Ishikawa (cell line): ENCODE measurements around the gene GRIN1.
A peak's percentile ranks its signal among the peaks of the same experiment; 100 is the strongest.

Source experiments
- CEBPB ChIP-seq: IDR thresholded peaks from 2 replicates; pipeline ENCODE4 v1.6.1; 2012
- CREB1 ChIP-seq: IDR thresholded peaks from 2 replicates; pipeline ENCODE4 v1.6.1; 2012; ENCODE audit warnings: low read depth
- EGR1 ChIP-seq: IDR thresholded peaks from 2 replicates; pipeline ENCODE4 v1.6.1; 2012
- EP300 ChIP-seq: IDR thresholded peaks from 2 replicates; pipeline ENCODE4 v1.6.1; 2012; ENCODE audit warnings: borderline replicate concordance
- FOXM1 ChIP-seq: IDR thresholded peaks from 2 replicates; pipeline ENCODE4 v1.6.1; 2012; ENCODE audit warnings: low read depth, borderline replicate concordance
- NFIC ChIP-seq: IDR thresholded peaks from 2 replicates; pipeline ENCODE4 v1.6.1; 2012
- RAD21 ChIP-seq: IDR thresholded peaks from 2 replicates; pipeline ENCODE4 v1.6.1; 2012; ENCODE audit warnings: low read depth
- TAF1 ChIP-seq: IDR thresholded peaks from 2 replicates; pipeline ENCODE4 v1.6.1; 2012; ENCODE audit warnings: low read depth, mild to moderate bottlenecking
- TCF12 ChIP-seq: IDR thresholded peaks from 2 replicates; pipeline ENCODE4 v1.6.1; 2012; ENCODE audit warnings: low read depth
- TEAD4 ChIP-seq: IDR thresholded peaks from 2 replicates; pipeline ENCODE4 v1.6.1; 2012
- YY1 ChIP-seq: IDR thresholded peaks from 2 replicates; pipeline ENCODE4 v1.6.1; 2012; ENCODE audit warnings: low read depth
- ZBTB7A ChIP-seq: IDR thresholded peaks from 2 replicates; pipeline ENCODE4 v1.6.1; 2012; ENCODE audit warnings: low read depth
- TF ChIP-seq, protein P1 (sequence below): IDR thresholded peaks from 2 replicates; pipeline ENCODE4 v1.6.1; 2012
- TF ChIP-seq, protein P2 (sequence below): IDR thresholded peaks from 2 replicates; pipeline ENCODE4 v1.6.1; 2012
- TF ChIP-seq, protein P3 (sequence below): IDR thresholded peaks from 2 replicates; pipeline ENCODE4 v1.6.1; 2012; ENCODE audit warnings: low read depth, mild to moderate bottlenecking

Gene GRIN1

DNA sequence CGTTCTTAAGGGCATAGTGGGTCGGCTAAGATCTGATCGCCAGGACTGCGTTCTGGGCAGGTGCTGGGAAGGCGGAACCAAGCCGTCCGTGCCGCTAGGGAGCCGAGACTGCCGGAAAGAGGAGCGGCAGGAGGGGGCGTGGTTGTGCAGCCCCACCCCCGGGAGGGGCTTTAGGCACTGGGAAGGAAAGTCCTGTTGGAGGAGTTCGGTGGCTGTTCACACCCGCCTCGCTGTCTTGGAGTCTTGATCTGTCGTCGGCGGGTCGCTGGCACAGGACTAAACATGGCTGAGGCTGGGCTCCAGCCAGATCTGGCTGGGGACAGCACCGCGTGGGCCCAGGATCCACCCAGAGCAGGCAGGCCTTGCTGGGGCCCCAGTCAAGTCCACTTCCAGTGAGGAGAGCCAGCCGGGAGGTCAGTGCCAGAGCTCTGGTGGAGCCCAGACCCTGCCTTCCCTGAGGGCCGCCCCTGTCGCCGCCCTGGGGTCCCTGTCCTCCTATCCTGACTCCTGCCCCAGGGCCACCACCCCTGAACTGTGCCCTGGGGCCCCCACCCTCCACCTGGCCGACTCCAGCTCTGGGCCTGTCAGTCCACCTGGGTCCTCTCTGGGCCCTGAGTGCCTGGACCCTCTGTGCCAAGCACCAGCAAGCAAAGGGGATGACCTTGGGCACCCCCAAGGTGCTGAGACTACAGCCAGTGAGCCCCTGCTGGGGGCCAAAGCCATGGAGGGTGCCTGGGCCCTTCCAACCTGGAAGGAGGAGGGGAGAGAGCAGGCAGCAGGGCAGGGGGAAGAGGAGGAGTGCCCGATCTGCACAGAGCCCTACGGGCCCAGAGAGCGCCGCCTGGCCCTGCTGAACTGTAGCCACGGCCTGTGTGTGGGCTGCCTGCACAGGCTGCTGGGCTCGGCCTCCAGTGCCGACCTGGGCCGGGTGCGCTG is 78.6 kb downstream of the GRIN1 start:
- TF ChIP-seq, protein P1, sequence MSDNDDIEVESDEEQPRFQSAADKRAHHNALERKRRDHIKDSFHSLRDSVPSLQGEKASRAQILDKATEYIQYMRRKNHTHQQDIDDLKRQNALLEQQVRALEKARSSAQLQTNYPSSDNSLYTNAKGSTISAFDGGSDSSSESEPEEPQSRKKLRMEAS, result peak; percentile 66
- TF ChIP-seq ZBTB7A, result 0 out of 2 replicates have a peak, but pooled peaks have one; percentile 44
- TF ChIP-seq RAD21, result peak; percentile 9; the same call in 1 of the 2 replicates
- TF ChIP-seq EGR1, result no peak
- TF ChIP-seq TCF12, result no peak

DNA sequence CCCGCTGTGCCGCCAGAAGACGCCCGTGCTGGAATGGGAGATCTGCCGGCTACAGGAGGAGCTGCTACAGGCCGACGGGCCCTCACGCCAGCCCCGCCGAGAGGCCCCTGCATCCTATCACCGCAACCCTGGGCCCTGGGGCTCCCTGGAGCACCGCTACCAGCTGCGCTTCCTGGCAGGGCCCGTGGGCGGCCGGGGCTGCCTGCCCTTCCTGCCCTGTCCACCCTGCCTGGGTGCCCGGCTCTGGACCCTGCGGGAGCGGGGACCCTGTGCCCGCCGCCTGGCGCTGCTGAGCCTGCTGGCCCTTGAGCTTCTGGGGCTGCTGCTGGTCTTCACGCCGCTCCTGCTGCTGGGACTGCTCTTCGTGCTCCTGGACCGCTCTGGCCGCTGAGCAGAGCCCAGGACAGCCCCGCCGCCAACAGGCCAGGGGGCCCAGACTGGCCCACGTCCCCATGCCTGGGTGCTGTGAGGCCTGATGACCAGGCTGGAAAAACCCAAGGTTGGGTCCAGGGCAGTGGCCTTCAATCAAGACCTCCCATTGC is 79.3 kb downstream of the GRIN1 start:
- no peak for TF ChIP-seq CEBPB
- no peak for TF ChIP-seq ZBTB7A
- no peak for TF ChIP-seq EGR1
- TF ChIP-seq TCF12, result no peak
- TF ChIP-seq, protein P2, sequence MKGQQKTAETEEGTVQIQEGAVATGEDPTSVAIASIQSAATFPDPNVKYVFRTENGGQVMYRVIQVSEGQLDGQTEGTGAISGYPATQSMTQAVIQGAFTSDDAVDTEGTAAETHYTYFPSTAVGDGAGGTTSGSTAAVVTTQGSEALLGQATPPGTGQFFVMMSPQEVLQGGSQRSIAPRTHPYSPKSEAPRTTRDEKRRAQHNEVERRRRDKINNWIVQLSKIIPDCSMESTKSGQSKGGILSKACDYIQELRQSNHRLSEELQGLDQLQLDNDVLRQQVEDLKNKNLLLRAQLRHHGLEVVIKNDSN, result no peak
- TF ChIP-seq, protein P1, result no peak
- TF ChIP-seq TAF1, result no peak
- TF ChIP-seq YY1, result no peak
- TF ChIP-seq TEAD4, result no peak
- TF ChIP-seq NFIC, result no peak
- no peak for TF ChIP-seq EP300
- TF ChIP-seq CREB1, result no peak
- TF ChIP-seq RAD21, result no peak
- no peak for TF ChIP-seq FOXM1
- TF ChIP-seq, protein P3, sequence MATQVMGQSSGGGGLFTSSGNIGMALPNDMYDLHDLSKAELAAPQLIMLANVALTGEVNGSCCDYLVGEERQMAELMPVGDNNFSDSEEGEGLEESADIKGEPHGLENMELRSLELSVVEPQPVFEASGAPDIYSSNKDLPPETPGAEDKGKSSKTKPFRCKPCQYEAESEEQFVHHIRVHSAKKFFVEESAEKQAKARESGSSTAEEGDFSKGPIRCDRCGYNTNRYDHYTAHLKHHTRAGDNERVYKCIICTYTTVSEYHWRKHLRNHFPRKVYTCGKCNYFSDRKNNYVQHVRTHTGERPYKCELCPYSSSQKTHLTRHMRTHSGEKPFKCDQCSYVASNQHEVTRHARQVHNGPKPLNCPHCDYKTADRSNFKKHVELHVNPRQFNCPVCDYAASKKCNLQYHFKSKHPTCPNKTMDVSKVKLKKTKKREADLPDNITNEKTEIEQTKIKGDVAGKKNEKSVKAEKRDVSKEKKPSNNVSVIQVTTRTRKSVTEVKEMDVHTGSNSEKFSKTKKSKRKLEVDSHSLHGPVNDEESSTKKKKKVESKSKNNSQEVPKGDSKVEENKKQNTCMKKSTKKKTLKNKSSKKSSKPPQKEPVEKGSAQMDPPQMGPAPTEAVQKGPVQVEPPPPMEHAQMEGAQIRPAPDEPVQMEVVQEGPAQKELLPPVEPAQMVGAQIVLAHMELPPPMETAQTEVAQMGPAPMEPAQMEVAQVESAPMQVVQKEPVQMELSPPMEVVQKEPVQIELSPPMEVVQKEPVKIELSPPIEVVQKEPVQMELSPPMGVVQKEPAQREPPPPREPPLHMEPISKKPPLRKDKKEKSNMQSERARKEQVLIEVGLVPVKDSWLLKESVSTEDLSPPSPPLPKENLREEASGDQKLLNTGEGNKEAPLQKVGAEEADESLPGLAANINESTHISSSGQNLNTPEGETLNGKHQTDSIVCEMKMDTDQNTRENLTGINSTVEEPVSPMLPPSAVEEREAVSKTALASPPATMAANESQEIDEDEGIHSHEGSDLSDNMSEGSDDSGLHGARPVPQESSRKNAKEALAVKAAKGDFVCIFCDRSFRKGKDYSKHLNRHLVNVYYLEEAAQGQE, result no peak
